ENCODE measurements around the gene SCP2.

DNA sequence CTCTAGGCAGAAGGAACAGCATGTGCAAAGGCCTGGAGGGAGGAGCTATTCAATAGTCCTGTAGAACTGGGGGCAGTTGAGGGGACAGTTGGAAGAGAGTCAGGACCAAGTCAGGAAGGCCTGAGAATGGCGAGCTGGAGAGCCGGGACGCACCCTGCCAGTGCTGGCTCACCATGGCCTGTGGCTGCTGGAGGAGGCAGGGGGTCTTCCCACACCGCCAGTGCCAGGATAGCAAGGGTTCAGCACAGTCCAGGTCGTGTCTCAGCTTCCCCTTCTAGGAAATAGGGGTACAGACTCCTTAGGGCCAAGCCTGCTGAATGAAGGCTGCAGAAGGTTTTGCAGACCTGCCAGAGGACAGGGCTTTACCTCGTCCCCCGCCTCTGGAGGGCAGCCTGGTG is 142.2 kb downstream of the SCP2 start:
- TF ChIP-seq, protein P1, sequence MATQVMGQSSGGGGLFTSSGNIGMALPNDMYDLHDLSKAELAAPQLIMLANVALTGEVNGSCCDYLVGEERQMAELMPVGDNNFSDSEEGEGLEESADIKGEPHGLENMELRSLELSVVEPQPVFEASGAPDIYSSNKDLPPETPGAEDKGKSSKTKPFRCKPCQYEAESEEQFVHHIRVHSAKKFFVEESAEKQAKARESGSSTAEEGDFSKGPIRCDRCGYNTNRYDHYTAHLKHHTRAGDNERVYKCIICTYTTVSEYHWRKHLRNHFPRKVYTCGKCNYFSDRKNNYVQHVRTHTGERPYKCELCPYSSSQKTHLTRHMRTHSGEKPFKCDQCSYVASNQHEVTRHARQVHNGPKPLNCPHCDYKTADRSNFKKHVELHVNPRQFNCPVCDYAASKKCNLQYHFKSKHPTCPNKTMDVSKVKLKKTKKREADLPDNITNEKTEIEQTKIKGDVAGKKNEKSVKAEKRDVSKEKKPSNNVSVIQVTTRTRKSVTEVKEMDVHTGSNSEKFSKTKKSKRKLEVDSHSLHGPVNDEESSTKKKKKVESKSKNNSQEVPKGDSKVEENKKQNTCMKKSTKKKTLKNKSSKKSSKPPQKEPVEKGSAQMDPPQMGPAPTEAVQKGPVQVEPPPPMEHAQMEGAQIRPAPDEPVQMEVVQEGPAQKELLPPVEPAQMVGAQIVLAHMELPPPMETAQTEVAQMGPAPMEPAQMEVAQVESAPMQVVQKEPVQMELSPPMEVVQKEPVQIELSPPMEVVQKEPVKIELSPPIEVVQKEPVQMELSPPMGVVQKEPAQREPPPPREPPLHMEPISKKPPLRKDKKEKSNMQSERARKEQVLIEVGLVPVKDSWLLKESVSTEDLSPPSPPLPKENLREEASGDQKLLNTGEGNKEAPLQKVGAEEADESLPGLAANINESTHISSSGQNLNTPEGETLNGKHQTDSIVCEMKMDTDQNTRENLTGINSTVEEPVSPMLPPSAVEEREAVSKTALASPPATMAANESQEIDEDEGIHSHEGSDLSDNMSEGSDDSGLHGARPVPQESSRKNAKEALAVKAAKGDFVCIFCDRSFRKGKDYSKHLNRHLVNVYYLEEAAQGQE (IDR thresholded peaks at IDR 0.05; ENCODE audit: low read depth), result no peak
- TF ChIP-seq MAX (IDR thresholded peaks at IDR 0.05), result no peak
- TF ChIP-seq EP300 (IDR thresholded peaks at IDR 0.05; ENCODE audit: borderline replicate concordance), result no peak

Data from Ishikawa (cell line).